ENCODE data around the gene TCN1. TPM values are rescaled to one million over a fixed set of nuclear protein-coding genes. Genes with fewer than 3 reads are reported as not detected.

The TCN1 gene
- total RNA-seq, 1 experiment from 2014 or later = 1.7 TPM

DNA sequence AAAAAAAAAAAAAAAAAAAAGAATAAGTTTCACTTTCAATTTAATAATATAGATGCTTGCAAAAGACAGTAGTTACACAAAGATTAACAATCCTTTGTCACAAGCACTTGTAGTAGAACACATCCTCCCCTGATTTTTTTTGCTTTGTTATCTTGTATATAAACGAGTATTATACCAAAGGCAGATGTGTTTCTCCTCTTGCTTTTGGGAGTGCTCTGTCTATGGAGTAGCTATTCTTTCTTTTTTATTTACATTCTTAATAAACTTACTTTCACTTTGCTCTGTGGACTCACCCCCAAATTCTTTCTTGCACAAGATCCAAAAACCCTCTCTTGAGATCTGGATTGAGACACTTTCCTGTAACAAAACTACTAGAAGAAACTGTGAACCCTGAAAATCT lies 52.3 kb downstream of the TCN1 start:
- BruUV-seq (replicated peaks) = no TSS peak
- Histone ChIP-seq H3K4me2 (ENCODE audit: low read length) (no peak overlapping the region), H3K36me3 (ENCODE audit: control insufficient read depth in 1 of 2, insufficient read depth in 2 of 2, low read length in 2 of 2) (no peaks in the 10 kb centered on the region), H3K9me3 (ENCODE audit: control insufficient read depth in 1 of 2, insufficient read depth in 1 of 2, low read depth in 1 of 2, low read length in 2 of 2) (no peaks in the 10 kb centered on the region), H4K20me1 (ENCODE audit: insufficient read depth) (no peaks in the 10 kb centered on the region), H3K4me3 (replicated peaks in 1 of 2; ENCODE audit: low read depth in 1 of 2, low read length in 2 of 2) (no peak overlapping the region), H3K9me2 (ENCODE audit: insufficient read depth) (no peaks in the 10 kb centered on the region), H3K27me3 (ENCODE audit: insufficient read depth, low read length) (no peaks in the 10 kb centered on the region), H3K9ac (ENCODE audit: low read length) (no peak overlapping the region), H3K27ac (ENCODE audit: low read depth, low read length) (no peak overlapping the region), H2AFZ (ENCODE audit: low read depth, low read length, poor library complexity, severe bottlenecking) (no peak overlapping the region), H3K4me1 (ENCODE audit: control insufficient read depth in 1 of 2, insufficient read depth in 2 of 2, low read length in 2 of 2) (peaks cover 5 to 15% of the 10 kb centered on the region in 2 experiments; a peak in 2 of 4 replicates), H3K79me2 (ENCODE audit: insufficient read depth, low read length) (peaks cover 15% of the 10 kb centered on the region)
- DNase-seq (ENCODE audit: low read depth, low spot score) (no peak), ATAC-seq (no peak)
- ChIA-PET CTCF (interaction anchor here (1.7 kb wide), 1 partner anchor 9 kb away, joined by 3 read pairs; no protein-coding TSS in a partner anchor), POLR2A (no interaction called here), RAD21 (ENCODE audit: low non-redundant PET in 1 of 2, low total read pairs in 2 of 2, uncharacterized antibody in 2 of 2, unreplicated experiment in 2 of 2) (no interaction called here)
- TF ChIP-seq, protein P1, sequence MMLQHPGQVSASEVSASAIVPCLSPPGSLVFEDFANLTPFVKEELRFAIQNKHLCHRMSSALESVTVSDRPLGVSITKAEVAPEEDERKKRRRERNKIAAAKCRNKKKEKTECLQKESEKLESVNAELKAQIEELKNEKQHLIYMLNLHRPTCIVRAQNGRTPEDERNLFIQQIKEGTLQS (IDR thresholded peaks at IDR 0.05) = no peak
- TF ChIP-seq TCF7L2 (IDR thresholded peaks at IDR 0.05; ENCODE audit: borderline replicate concordance, extremely low read depth, insufficient read depth, insufficient read length) (no peak), YY1 (IDR thresholded peaks at IDR 0.05; ENCODE audit: extremely low read depth, insufficient replicate concordance, low read depth, low read length) (no peak), JUND (IDR thresholded peaks at IDR 0.05) (no peak), CEBPB (IDR thresholded peaks at IDR 0.05; ENCODE audit: low read depth) (no peak), SP1 (IDR thresholded peaks at IDR 0.05; ENCODE audit: low read depth) (no peak), CBX3 (IDR thresholded peaks at IDR 0.05; ENCODE audit: low read depth) (no peak), EZH2phosphoT487 (IDR thresholded peaks at IDR 0.05; ENCODE audit: borderline replicate concordance) (no peak)
- TF ChIP-seq, protein P2, sequence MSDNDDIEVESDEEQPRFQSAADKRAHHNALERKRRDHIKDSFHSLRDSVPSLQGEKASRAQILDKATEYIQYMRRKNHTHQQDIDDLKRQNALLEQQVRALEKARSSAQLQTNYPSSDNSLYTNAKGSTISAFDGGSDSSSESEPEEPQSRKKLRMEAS (IDR thresholded peaks at IDR 0.05) = no peak
- intact Hi-C loops (cut with micrococcal nuclease) = no loop called here

DNA sequence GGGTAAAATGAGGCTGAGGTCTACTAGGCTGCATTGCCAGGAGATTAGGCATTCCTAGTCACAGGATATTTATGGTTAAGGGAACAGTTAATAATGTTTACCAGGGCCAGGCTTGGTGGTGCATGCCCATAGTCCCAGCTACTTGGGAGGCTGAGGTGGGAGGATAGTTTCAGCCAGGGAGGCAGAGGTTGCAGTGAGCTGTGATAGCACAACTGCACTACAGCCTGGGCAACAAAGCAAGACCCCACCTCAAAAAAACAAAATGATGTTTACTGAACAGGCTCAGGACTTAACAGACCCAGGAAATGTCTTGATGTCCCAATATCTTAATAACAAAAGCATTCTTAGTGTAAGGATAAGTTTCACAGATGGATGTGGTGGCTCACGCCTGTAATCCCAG lies 52.9 kb downstream of the TCN1 start:
- Histone ChIP-seq H3K4me2 (ENCODE audit: low read length) (no peak overlapping the region), H3K27me3 (ENCODE audit: insufficient read depth, low read length) (no peaks in the 10 kb centered on the region), H3K79me2 (ENCODE audit: insufficient read depth, low read length) (peaks cover 22% of the 10 kb centered on the region), H3K36me3 (ENCODE audit: control insufficient read depth in 1 of 2, insufficient read depth in 2 of 2, low read length in 2 of 2) (peaks cover 3% of the 10 kb centered on the region in 2 experiments; a peak in 2 of 4 replicates), H4K20me1 (ENCODE audit: insufficient read depth) (no peaks in the 10 kb centered on the region), H2AFZ (ENCODE audit: low read depth, low read length, poor library complexity, severe bottlenecking) (no peak overlapping the region), H3K9ac (ENCODE audit: low read length) (no peak overlapping the region), H3K4me3 (replicated peaks in 1 of 2; ENCODE audit: low read depth in 1 of 2, low read length in 2 of 2) (no peak overlapping the region), H3K9me3 (ENCODE audit: control insufficient read depth in 1 of 2, insufficient read depth in 1 of 2, low read depth in 1 of 2, low read length in 2 of 2) (no peaks in the 10 kb centered on the region), H3K4me1 (ENCODE audit: control insufficient read depth in 1 of 2, insufficient read depth in 2 of 2, low read length in 2 of 2) (peaks cover 5 to 15% of the 10 kb centered on the region in 2 experiments; a peak in 2 of 4 replicates), H3K27ac (ENCODE audit: low read depth, low read length) (no peak overlapping the region), H3K9me2 (ENCODE audit: insufficient read depth) (no peaks in the 10 kb centered on the region)
- no TSS peak for BruUV-seq (replicated peaks)
- TF ChIP-seq YY1 (IDR thresholded peaks at IDR 0.05; ENCODE audit: extremely low read depth, insufficient replicate concordance, low read depth, low read length) = no peak
- no peak for TF ChIP-seq ZNF274 (IDR thresholded peaks at IDR 0.05; ENCODE audit: low read depth, low read length)
- no peak for TF ChIP-seq ELF1 (IDR thresholded peaks at IDR 0.05; ENCODE audit: borderline replicate concordance, low read depth)
- TF ChIP-seq TCF7L2 (IDR thresholded peaks at IDR 0.05; ENCODE audit: borderline replicate concordance, extremely low read depth, insufficient read depth, insufficient read length) = no peak
- TF ChIP-seq ZFX (IDR thresholded peaks at IDR 0.05) = no peak
- ChIA-PET POLR2A (no interaction called here), RAD21 (ENCODE audit: low non-redundant PET in 1 of 2, low total read pairs in 2 of 2, uncharacterized antibody in 2 of 2, unreplicated experiment in 2 of 2) (no interaction called here), CTCF (interaction anchor here (1.7 kb wide), 1 partner anchor 9 kb away, joined by 3 read pairs; no protein-coding TSS in a partner anchor)
- ATAC-seq = no peak
- intact Hi-C loops (cut with micrococcal nuclease) = no loop called here
- DNase-seq (ENCODE audit: low read depth, low spot score) = no peak
